H1 (cell line): ENCODE data around the gene ISLR2.

Source experiments
- CHD2 ChIP-seq: IDR thresholded peaks from 2 replicates; pipeline ENCODE4 v1.6.1; 2012; ENCODE audit warnings: low read length, improper control_type of control experiment
- EP300 ChIP-seq, 2 experiments: IDR thresholded peaks; 1 replicate in 1 of 2; 2 replicates in 1 of 2; pipeline ENCODE4 v1.6.1; 2011 to 2012; ENCODE audit warnings: low read depth in 2 of 2, low read length in 2 of 2, mild to moderate bottlenecking in 2 of 2, borderline replicate concordance in 1 of 2, inconsistent platforms in 1 of 2, moderate library complexity in 1 of 2
- EZH2 ChIP-seq: fragments of 200-600 bp; sonication (generic); IDR thresholded peaks from 2 replicates; pipeline ENCODE4 v1.7.1; 2012; ENCODE audit warnings: low read depth, mild to moderate bottlenecking, moderate library complexity, low read length, inconsistent platforms; ENCODE audit not compliant: severe bottlenecking
- FOSL1 ChIP-seq: IDR thresholded peaks from 2 replicates; pipeline ENCODE4 v1.6.1; 2011; ENCODE audit warnings: mild to moderate bottlenecking, low read depth, low read length, moderate library complexity; ENCODE audit not compliant: insufficient read depth
- RAD21 ChIP-seq, 2 experiments: IDR thresholded peaks in 1 of 2; conservative IDR thresholded peaks in 1 of 2; 2 replicates each; pipeline ENCODE4 v1.6.1; 2011; ENCODE audit warnings: low read depth in 2 of 2, low read length in 2 of 2, improper control_type of control experiment in 1 of 2, inconsistent platforms in 1 of 2, mild to moderate bottlenecking in 1 of 2, moderate library complexity in 1 of 2
- SIN3A ChIP-seq, 2 experiments: IDR thresholded peaks in 1 of 2; conservative IDR thresholded peaks in 1 of 2; 2 replicates each; pipeline ENCODE4 v1.6.1; 2011 to 2012; ENCODE audit warnings: low read length in 2 of 2, improper control_type of control experiment in 1 of 2, low read depth in 1 of 2, mild to moderate bottlenecking in 1 of 2
- TCF12 ChIP-seq: IDR thresholded peaks from 2 replicates; pipeline ENCODE4 v1.6.1; 2011; ENCODE audit warnings: low read depth, mild to moderate bottlenecking, low read length
- TF ChIP-seq, protein P1 (sequence below), 3 experiments: IDR thresholded peaks; 1 replicate in 2 of 3; 2 replicates in 1 of 3; pipeline versions ENCODE4 v1.5.1 to v1.6.1; 2011; ENCODE audit warnings: low read length in 3 of 3, mild to moderate bottlenecking in 3 of 3, inconsistent platforms in 2 of 3, low read depth in 1 of 3, moderate library complexity in 1 of 3; ENCODE audit not compliant: insufficient read depth in 1 of 3; ENCODE audit errors: control extremely low read depth in 1 of 3

DNA sequence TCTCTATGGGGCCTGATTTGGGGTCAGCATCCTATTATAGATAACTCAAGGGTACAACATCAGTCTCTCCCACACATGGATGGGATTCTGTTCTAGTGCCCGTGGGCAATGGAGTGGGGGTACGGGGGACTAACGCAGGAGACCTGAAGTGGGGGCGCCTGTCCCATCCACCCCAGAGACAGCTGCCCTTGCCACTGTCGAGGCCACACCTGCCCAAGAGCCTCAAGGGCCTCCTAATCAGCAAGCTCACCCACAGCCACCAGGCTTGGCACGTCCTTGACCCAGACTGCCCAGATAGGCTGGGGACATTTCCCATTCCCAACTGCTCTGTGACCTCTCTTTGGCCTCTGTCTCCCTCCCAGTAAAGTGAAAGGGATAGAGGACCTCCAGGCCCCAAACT, 8.5 kb upstream of the ISLR2 start:
- no peak for TF ChIP-seq EZH2
- TF ChIP-seq FOSL1 = no peak
- TF ChIP-seq RAD21 (IDR thresholded peaks at IDR 0.05 in 1 of 2, conservative IDR thresholded peaks at IDR 0.05 in 1 of 2; ENCODE audit: low read depth in 2 of 2, low read length in 2 of 2) = no peak
- TF ChIP-seq, protein P1, sequence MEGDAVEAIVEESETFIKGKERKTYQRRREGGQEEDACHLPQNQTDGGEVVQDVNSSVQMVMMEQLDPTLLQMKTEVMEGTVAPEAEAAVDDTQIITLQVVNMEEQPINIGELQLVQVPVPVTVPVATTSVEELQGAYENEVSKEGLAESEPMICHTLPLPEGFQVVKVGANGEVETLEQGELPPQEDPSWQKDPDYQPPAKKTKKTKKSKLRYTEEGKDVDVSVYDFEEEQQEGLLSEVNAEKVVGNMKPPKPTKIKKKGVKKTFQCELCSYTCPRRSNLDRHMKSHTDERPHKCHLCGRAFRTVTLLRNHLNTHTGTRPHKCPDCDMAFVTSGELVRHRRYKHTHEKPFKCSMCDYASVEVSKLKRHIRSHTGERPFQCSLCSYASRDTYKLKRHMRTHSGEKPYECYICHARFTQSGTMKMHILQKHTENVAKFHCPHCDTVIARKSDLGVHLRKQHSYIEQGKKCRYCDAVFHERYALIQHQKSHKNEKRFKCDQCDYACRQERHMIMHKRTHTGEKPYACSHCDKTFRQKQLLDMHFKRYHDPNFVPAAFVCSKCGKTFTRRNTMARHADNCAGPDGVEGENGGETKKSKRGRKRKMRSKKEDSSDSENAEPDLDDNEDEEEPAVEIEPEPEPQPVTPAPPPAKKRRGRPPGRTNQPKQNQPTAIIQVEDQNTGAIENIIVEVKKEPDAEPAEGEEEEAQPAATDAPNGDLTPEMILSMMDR (IDR thresholded peaks at IDR 0.05; ENCODE audit: control extremely low read depth in 1 of 3, insufficient read depth in 1 of 3, low read depth in 1 of 3, low read length in 3 of 3) = no peak
- no peak for TF ChIP-seq CHD2
- TF ChIP-seq EP300 (IDR thresholded peaks at IDR 0.05; ENCODE audit: borderline replicate concordance in 1 of 2, low read depth in 2 of 2, low read length in 2 of 2) = no peak
- no peak for TF ChIP-seq SIN3A (conservative IDR thresholded peaks at IDR 0.05 in 1 of 2, IDR thresholded peaks at IDR 0.05 in 1 of 2; ENCODE audit: low read depth in 1 of 2, low read length in 2 of 2)
- TF ChIP-seq TCF12 = no peak
